H9 (cell line): ENCODE measurements around the gene CD226. TPM values are rescaled to one million over a fixed set of nuclear protein-coding genes. Genes with fewer than 3 reads are reported as not detected.
"Not testable (repeated sequence)": the region's sequence is repeated elsewhere in the genome, so short reads cannot be mapped to it uniquely, and the experiment has no call there.

ENCODE experiments used
- DNase-seq: peaks from one replicate; pipeline ENCODE4 v3.0.0-alpha.2; 2017
- H2AFZ ChIP-seq: one replicate; pipeline ENCODE4 v1.6.1; 2013; ENCODE audit warnings: mild to moderate bottlenecking, low read length, control low read depth, moderate library complexity
- H2AK5ac ChIP-seq: 2 replicates; pipeline ENCODE4 v1.6.1; 2013; ENCODE audit warnings: low read length, control low read depth, mixed read lengths; ENCODE audit not compliant: insufficient read length
- H2BK120ac ChIP-seq: one replicate; pipeline ENCODE4 v1.6.1; 2013; ENCODE audit warnings: low read depth, mild to moderate bottlenecking, low read length, control low read depth, inconsistent platforms; ENCODE audit not compliant: poor library complexity, severe bottlenecking
- H2BK12ac ChIP-seq: 2 replicates; pipeline ENCODE4 v1.6.1; 2013; ENCODE audit warnings: low read length, control low read depth, mixed read lengths, low read depth; ENCODE audit not compliant: insufficient read length
- H2BK15ac ChIP-seq: 2 replicates; pipeline ENCODE4 v1.6.1; 2013; ENCODE audit warnings: low read depth, low read length, control low read depth
- H2BK20ac ChIP-seq: one replicate; pipeline ENCODE4 v1.6.1; 2013; ENCODE audit warnings: low read depth, mild to moderate bottlenecking, low read length, control low read depth, inconsistent platforms; ENCODE audit not compliant: poor library complexity, severe bottlenecking
- H2BK5ac ChIP-seq: 2 replicates; pipeline ENCODE4 v1.6.1; 2013; ENCODE audit warnings: low read length, control low read depth, mixed read lengths; ENCODE audit not compliant: insufficient read length
- H3K14ac ChIP-seq: 2 replicates; pipeline ENCODE4 v1.6.1; 2013; ENCODE audit warnings: low read length, control low read depth; ENCODE audit not compliant: insufficient read depth
- H3K18ac ChIP-seq: 2 replicates; pipeline ENCODE4 v1.6.1; 2013; ENCODE audit warnings: low read depth, mild to moderate bottlenecking, mixed read lengths, low read length, control low read depth; ENCODE audit not compliant: insufficient read length
- H3K23ac ChIP-seq: 2 replicates; pipeline ENCODE4 v1.6.1; 2013; ENCODE audit warnings: low read length, control low read depth, mixed read lengths, low read depth; ENCODE audit not compliant: insufficient read length
- H3K23me2 ChIP-seq: 2 replicates; pipeline ENCODE4 v1.6.1; 2013; ENCODE audit warnings: low read depth, mild to moderate bottlenecking, mixed read lengths, low read length, control low read depth; ENCODE audit not compliant: insufficient read length, poor library complexity, severe bottlenecking
- H3K27ac ChIP-seq: 2 replicates; pipeline ENCODE4 v1.5.1; 2013; ENCODE audit warnings: low read length, control low read depth, mixed read lengths, low read depth; ENCODE audit not compliant: insufficient read length
- H3K27me3 ChIP-seq: 2 replicates; pipeline ENCODE4 v1.6.1; 2013; ENCODE audit warnings: low read length, control low read depth, inconsistent platforms; ENCODE audit not compliant: insufficient read depth
- H3K4ac ChIP-seq: 2 replicates; pipeline ENCODE4 v1.6.1; 2013; ENCODE audit warnings: low read depth, mild to moderate bottlenecking, control low read depth, inconsistent platforms, low read length, moderate library complexity
- H3K4me1 ChIP-seq: 2 replicates; pipeline ENCODE4 v1.6.1; 2013; ENCODE audit warnings: low read length, control low read depth, inconsistent platforms; ENCODE audit not compliant: insufficient read depth
- H3K4me2 ChIP-seq: 2 replicates; pipeline ENCODE4 v1.6.1; 2013; ENCODE audit warnings: low read length, control low read depth, mixed read lengths; ENCODE audit not compliant: insufficient read length, insufficient read depth
- H3K56ac ChIP-seq: 2 replicates; pipeline ENCODE4 v1.6.1; 2013; ENCODE audit warnings: low read depth, mild to moderate bottlenecking, mixed read lengths, low read length, control low read depth; ENCODE audit not compliant: insufficient read length
- H3K79me1 ChIP-seq: 2 replicates; pipeline ENCODE4 v1.6.1; 2013; ENCODE audit warnings: low read depth, mild to moderate bottlenecking, moderate library complexity, low read length, control low read depth, inconsistent platforms; ENCODE audit not compliant: insufficient read depth, poor library complexity, severe bottlenecking
- H3K79me2 ChIP-seq: 2 replicates; pipeline ENCODE4 v1.6.1; 2013; ENCODE audit warnings: low read length, control low read depth, inconsistent platforms; ENCODE audit not compliant: insufficient read depth
- H3K9ac ChIP-seq: 2 replicates; pipeline ENCODE4 v1.6.1; 2013; ENCODE audit warnings: low read length, control low read depth, mixed read lengths; ENCODE audit not compliant: insufficient read length; ENCODE audit errors: extremely low read depth
- H3K9me3 ChIP-seq: one replicate; pipeline ENCODE4 v1.6.1; 2013; ENCODE audit warnings: low read depth, low read length, inconsistent platforms; ENCODE audit not compliant: control insufficient read depth
- H3T11ph ChIP-seq: one replicate; pipeline ENCODE4 v1.6.1; 2013; ENCODE audit warnings: mild to moderate bottlenecking, low read length, control low read depth, inconsistent platforms
- H4K20me1 ChIP-seq: one replicate; pipeline ENCODE4 v1.6.1; 2013; ENCODE audit not compliant: control insufficient read depth, insufficient read length, insufficient read depth
- H4K5ac ChIP-seq: 2 replicates; pipeline ENCODE4 v1.6.1; 2013; ENCODE audit warnings: low read depth, mild to moderate bottlenecking, mixed read lengths, low read length, control low read depth; ENCODE audit not compliant: insufficient read length
- H4K8ac ChIP-seq: replicated peaks from 2 replicates; pipeline ENCODE4 v1.6.1; 2013; ENCODE audit warnings: low read length, control low read depth, mixed read lengths, low read depth; ENCODE audit not compliant: insufficient read length
- H4K91ac ChIP-seq: 2 replicates; pipeline ENCODE4 v1.6.1; 2013; ENCODE audit warnings: low read depth, mild to moderate bottlenecking, moderate library complexity, mixed read lengths, low read length, control low read depth; ENCODE audit not compliant: insufficient read length
- H3K27ac Mint-ChIP-seq, 3 experiments: 2 replicates in 2 of 3; 3 replicates in 1 of 3; pipeline ENCODE4 v1.8.0; 2020 to 2021; ENCODE audit warnings: mixed read lengths in 3 of 3, mild to moderate bottlenecking in 1 of 3, moderate library complexity in 1 of 3
- H3K27me3 Mint-ChIP-seq: 2 replicates; pipeline ENCODE4 v1.8.0; 2021; ENCODE audit warnings: low read depth, mild to moderate bottlenecking, moderate library complexity, mixed read lengths
- H3K36me3 Mint-ChIP-seq, 3 experiments: 2 replicates in 2 of 3; 3 replicates in 1 of 3; pipeline ENCODE4 v1.8.0; 2020 to 2021; ENCODE audit warnings: low read depth in 3 of 3, mixed read lengths in 3 of 3; ENCODE audit not compliant: insufficient read depth in 1 of 3
- H3K4me1 Mint-ChIP-seq, 2 experiments: 2 replicates each; pipeline ENCODE4 v1.8.0; 2020; ENCODE audit warnings: mixed read lengths in 2 of 2
- H3K4me3 Mint-ChIP-seq, 2 experiments: 2 replicates in 1 of 2; 3 replicates in 1 of 2; pipeline ENCODE4 v1.8.0; 2020 to 2021; ENCODE audit warnings: mild to moderate bottlenecking in 2 of 2, mixed read lengths in 2 of 2, moderate library complexity in 1 of 2
- H3K9me3 Mint-ChIP-seq, 2 experiments: 2 replicates in 1 of 2; 3 replicates in 1 of 2; pipeline ENCODE4 v1.8.0; 2020; ENCODE audit warnings: mild to moderate bottlenecking in 2 of 2, mixed read lengths in 2 of 2, moderate library complexity in 1 of 2
- CTCF ChIP-seq: fragments of 200-600 bp; sonication (generic); conservative IDR thresholded peaks from 3 replicates; pipeline ENCODE4 v1.8.0; 2021; ENCODE audit warnings: antibody characterized with exemption, mild to moderate bottlenecking
- WGBS: extraction: QIAGEN DNeasy Blood & Tissue Kit; methylation state at CpG from one replicate; pipeline ENCODE4 v1.1.7; 2013; ENCODE audit warnings: missing lambda C conversion rate, low lambda C conversion rate, mixed read lengths; ENCODE audit not compliant: insufficient read length; ENCODE audit errors: extremely low coverage; 5-methylcytosine and 5-hydroxymethylcytosine counted together
- total RNA-seq: library from RNA; stranded (reverse); gene quantifications from 2 replicates; pipeline ENCODE4 v1.2.1, GENCODE V29; 2021

CD226 gene
- total RNA-seq, 1 experiment from 2014 or later, result not detected

GRCh38 chr18:69838003-69838402 lies 109.7 kb downstream of the CD226 start:
- no peaks in the 10 kb centered on the region for H3K27me3 ChIP-seq
- H3K23me2 ChIP-seq, result no peaks in the 10 kb centered on the region
- no peak overlapping the region for H3K4me3 Mint-ChIP-seq
- no peak overlapping the region for H2AK5ac ChIP-seq
- WGBS, result no CpG with 5 or more reads among the region's 1 CpG
- no peaks in the 10 kb centered on the region for H3K27me3 Mint-ChIP-seq
- H3K9me3 Mint-ChIP-seq, result no peaks in the 10 kb centered on the region; a peak in 1 of 5 replicates
- H3K56ac ChIP-seq, result no peak overlapping the region
- no peak for TF ChIP-seq CTCF
- H4K20me1 ChIP-seq, result no peaks in the 10 kb centered on the region
- DNase-seq, result no peak
- no peak overlapping the region for H4K8ac ChIP-seq
- no peaks in the 10 kb centered on the region for H3K4me1 ChIP-seq
- no peak overlapping the region for H3K27ac ChIP-seq
- no peak overlapping the region for H2BK20ac ChIP-seq
- H3K36me3 Mint-ChIP-seq, result no peaks in the 10 kb centered on the region; a peak in 1 of 7 replicates
- H2AFZ ChIP-seq, result no peak overlapping the region
- H3K18ac ChIP-seq, result no peak overlapping the region
- no peak overlapping the region for H3K4me2 ChIP-seq
- no peak overlapping the region for H3K23ac ChIP-seq
- H2BK12ac ChIP-seq, result no peak overlapping the region
- no peak overlapping the region for H3K27ac Mint-ChIP-seq
- H4K91ac ChIP-seq, result no peak overlapping the region
- no peaks in the 10 kb centered on the region for H3K9me3 ChIP-seq
- H3T11ph ChIP-seq, result no peak overlapping the region
- no peak overlapping the region for H2BK15ac ChIP-seq
- H2BK5ac ChIP-seq, result no peak overlapping the region
- peaks cover 6 to 9% of the 10 kb centered on the region in 2 experiments for H3K4me1 Mint-ChIP-seq
- no peak overlapping the region for H3K9ac ChIP-seq
- no peak overlapping the region for H3K4ac ChIP-seq
- no peaks in the 10 kb centered on the region for H3K79me2 ChIP-seq
- no peak overlapping the region for H2BK120ac ChIP-seq
- H3K14ac ChIP-seq, result no peak overlapping the region
- H4K5ac ChIP-seq, result no peak overlapping the region
- H3K79me1 ChIP-seq, result no peaks in the 10 kb centered on the region

GRCh38 chr18:69834980-69835379 lies 112.7 kb downstream of the CD226 start:
- H2AFZ ChIP-seq, H3K79me2 ChIP-seq, DNase-seq, H3K27me3 Mint-ChIP-seq, H4K91ac ChIP-seq, H2BK20ac ChIP-seq, H3K23me2 ChIP-seq, H2BK5ac ChIP-seq, H3K9ac ChIP-seq, H3K27ac Mint-ChIP-seq, H3K4me1 Mint-ChIP-seq, H2BK120ac ChIP-seq, H3K56ac ChIP-seq, H2BK12ac ChIP-seq, H3K4me2 ChIP-seq, H2AK5ac ChIP-seq, H3K36me3 Mint-ChIP-seq, H3K27ac ChIP-seq, H3K27me3 ChIP-seq, H4K5ac ChIP-seq, H3K23ac ChIP-seq, H3K4me3 Mint-ChIP-seq, H3K4me1 ChIP-seq, H3K79me1 ChIP-seq, H3K9me3 Mint-ChIP-seq, H4K20me1 ChIP-seq, H3K18ac ChIP-seq, H4K8ac ChIP-seq, H3K9me3 ChIP-seq, H3T11ph ChIP-seq, H3K14ac ChIP-seq, H2BK15ac ChIP-seq, H3K4ac ChIP-seq: not testable (repeated sequence)
- no CpG with 5 or more reads among the region's 12 CpGs for WGBS
